Trophoblast cell (in vitro differentiated cells and primary cell): Measurements from ENCODE around the gene CADPS.

Experiments
- DNase-seq, 2 donors: peaks; one replicate each; pipeline ENCODE4 v3.0.0-alpha.2; 2016
- H2AFZ ChIP-seq: 2 replicates; pipeline ENCODE4 v1.6.1; 2013; ENCODE audit warnings: low read length, moderate library complexity, mild to moderate bottlenecking; ENCODE audit not compliant: insufficient read depth, poor library complexity
- H2AK5ac ChIP-seq: 2 replicates; pipeline ENCODE4 v1.6.1; 2013; ENCODE audit warnings: mild to moderate bottlenecking, low read length
- H2BK120ac ChIP-seq: 2 replicates; pipeline ENCODE4 v1.6.1; 2013; ENCODE audit warnings: low read length, mild to moderate bottlenecking, moderate library complexity; ENCODE audit not compliant: insufficient read depth, poor library complexity
- H2BK12ac ChIP-seq: 2 replicates; pipeline ENCODE4 v1.6.1; 2013; ENCODE audit warnings: mild to moderate bottlenecking, low read length, moderate library complexity
- H2BK5ac ChIP-seq: 2 replicates; pipeline ENCODE4 v1.6.1; 2013; ENCODE audit warnings: low read length, low read depth, moderate library complexity, mild to moderate bottlenecking; ENCODE audit not compliant: poor library complexity
- H3K14ac ChIP-seq: 2 replicates; pipeline ENCODE4 v1.6.1; 2013; ENCODE audit warnings: mild to moderate bottlenecking, low read length
- H3K18ac ChIP-seq: 2 replicates; pipeline ENCODE4 v1.6.1; 2013; ENCODE audit warnings: mild to moderate bottlenecking, low read length
- H3K23ac ChIP-seq: 2 replicates; pipeline ENCODE4 v1.6.1; 2013; ENCODE audit warnings: low read length
- H3K27ac ChIP-seq: 2 replicates; pipeline ENCODE4 v1.5.1; 2013; ENCODE audit warnings: low read depth, mild to moderate bottlenecking, inconsistent platforms, low read length, moderate library complexity
- H3K27me3 ChIP-seq: 2 replicates; pipeline ENCODE4 v1.6.1; 2013; ENCODE audit warnings: inconsistent platforms, mild to moderate bottlenecking, low read length, moderate library complexity; ENCODE audit not compliant: insufficient read depth
- H3K36me3 ChIP-seq, 2 experiments: 1 replicate in 1 of 2; 2 replicates in 1 of 2; pipeline ENCODE4 v1.6.1; 2013; ENCODE audit warnings: low read length in 2 of 2, mild to moderate bottlenecking in 2 of 2, moderate library complexity in 1 of 2; ENCODE audit not compliant: insufficient read depth in 2 of 2, control insufficient read depth in 1 of 2
- H3K4ac ChIP-seq: 2 replicates; pipeline ENCODE4 v1.6.1; 2013; ENCODE audit warnings: low read depth, mild to moderate bottlenecking, low read length, moderate library complexity
- H3K4me1 ChIP-seq, 2 experiments: 1 replicate in 1 of 2; 2 replicates in 1 of 2; pipeline ENCODE4 v1.6.1; 2013; ENCODE audit warnings: low read length in 2 of 2, mild to moderate bottlenecking in 2 of 2, moderate library complexity in 1 of 2; ENCODE audit not compliant: insufficient read depth in 2 of 2, control insufficient read depth in 1 of 2
- H3K4me2 ChIP-seq: 2 replicates; pipeline ENCODE4 v1.6.1; 2013; ENCODE audit warnings: inconsistent platforms, mild to moderate bottlenecking, low read length, moderate library complexity
- H3K4me3 ChIP-seq: 2 replicates; pipeline ENCODE4 v1.5.1; 2013; ENCODE audit warnings: mild to moderate bottlenecking, low read depth, low read length, inconsistent platforms
- H3K79me1 ChIP-seq: one replicate; pipeline ENCODE4 v1.6.1; 2013; ENCODE audit warnings: low read length
- H3K79me2 ChIP-seq: 2 replicates; pipeline ENCODE4 v1.6.1; 2013; ENCODE audit warnings: low read length, mild to moderate bottlenecking; ENCODE audit not compliant: control insufficient read depth, insufficient read depth, poor library complexity
- H3K9ac ChIP-seq: 2 replicates; pipeline ENCODE4 v1.6.1; 2013; ENCODE audit warnings: mild to moderate bottlenecking, low read length
- H3K9me3 ChIP-seq: 2 replicates; pipeline ENCODE4 v1.6.1; 2013; ENCODE audit warnings: low read depth, mild to moderate bottlenecking, control low read depth, inconsistent platforms, low read length; ENCODE audit not compliant: insufficient read depth
- H4K12ac ChIP-seq: 2 replicates; pipeline ENCODE4 v1.6.1; 2013; ENCODE audit warnings: low read depth, mild to moderate bottlenecking, low read length, moderate library complexity
- H4K8ac ChIP-seq: 2 replicates; pipeline ENCODE4 v1.6.1; 2013; ENCODE audit warnings: low read depth, mild to moderate bottlenecking, low read length, moderate library complexity
- H4K91ac ChIP-seq: one replicate; pipeline ENCODE4 v1.6.1; 2013; ENCODE audit warnings: low read depth, mild to moderate bottlenecking, low read length, moderate library complexity
- WGBS: extraction: QIAGEN DNeasy Blood & Tissue Kit; methylation state at CpG from one replicate; pipeline ENCODE4 v1.1.7; 2013; ENCODE audit warnings: missing lambda C conversion rate; ENCODE audit not compliant: insufficient read length, insufficient coverage; ENCODE audit errors: extremely low coverage; 5-methylcytosine and 5-hydroxymethylcytosine counted together

Gene CADPS

GRCh38 chr3:62586356-62586755, 288.9 kb downstream of the CADPS start:
- Histone ChIP-seq H3K9ac (no peak overlapping the region), H2BK5ac (no peak overlapping the region), H2AFZ (no peak overlapping the region), H3K4me1 (peaks cover 0 to 2% of the 10 kb centered on the region in 2 experiments), H3K4ac (no peak overlapping the region), H3K79me1 (no peaks in the 10 kb centered on the region), H2AK5ac (no peak overlapping the region), H4K91ac (no peak overlapping the region), H4K12ac (no peak overlapping the region), H2BK12ac (no peak overlapping the region), H3K27me3 (no peaks in the 10 kb centered on the region), H3K18ac (no peak overlapping the region), H3K23ac (no peak overlapping the region), H3K79me2 (no peaks in the 10 kb centered on the region), H3K4me3 (no peak overlapping the region), H2BK120ac (no peak overlapping the region), H3K9me3 (peaks cover 3% of the 10 kb centered on the region), H4K8ac (no peak overlapping the region), H3K14ac (no peak overlapping the region), H3K27ac (no peak overlapping the region), H3K36me3 (no peaks in the 10 kb centered on the region), H3K4me2 (no peak overlapping the region)
- DNase-seq: no peak
- no CpG with 5 or more reads among the region's 1 CpG for WGBS

GRCh38 chr3:62585861-62586260, 289.4 kb downstream of the CADPS start:
- no peak overlapping the region for H4K8ac ChIP-seq

GRCh38 chr3:62584636-62585035, 290.6 kb downstream of the CADPS start:
- no peak overlapping the region for H3K18ac ChIP-seq
- no peak overlapping the region for H3K9ac ChIP-seq
- H3K4me2 ChIP-seq: no peak overlapping the region
- H2AFZ ChIP-seq: no peak overlapping the region
- no peak for DNase-seq
- no peak overlapping the region for H4K8ac ChIP-seq
- H2BK12ac ChIP-seq: no peak overlapping the region
- H4K12ac ChIP-seq: no peak overlapping the region
- no peaks in the 10 kb centered on the region for H3K79me1 ChIP-seq
- no peaks in the 10 kb centered on the region for H3K36me3 ChIP-seq
- H3K4me3 ChIP-seq: no peak overlapping the region
- H4K91ac ChIP-seq: no peak overlapping the region
- no peak overlapping the region for H3K27ac ChIP-seq
- H3K27me3 ChIP-seq: no peaks in the 10 kb centered on the region
- no CpG with 5 or more reads among the region's 4 CpGs for WGBS
- no peaks in the 10 kb centered on the region for H3K79me2 ChIP-seq
- peaks cover 5% of the 10 kb centered on the region for H3K9me3 ChIP-seq
- H3K14ac ChIP-seq: no peak overlapping the region
- H2AK5ac ChIP-seq: no peak overlapping the region
- H2BK5ac ChIP-seq: no peak overlapping the region
- no peak overlapping the region for H2BK120ac ChIP-seq
- peaks cover 0 to 2% of the 10 kb centered on the region in 2 experiments for H3K4me1 ChIP-seq
- no peak overlapping the region for H3K4ac ChIP-seq
- no peak overlapping the region for H3K23ac ChIP-seq

More at GRCh38 chr3:62585861-62586260, 289.4 kb downstream of the CADPS start:
- H3K4me3 ChIP-seq: no peak overlapping the region
- no peaks in the 10 kb centered on the region for H3K79me1 ChIP-seq
- H3K36me3 ChIP-seq: no peaks in the 10 kb centered on the region
- no peak overlapping the region for H2AFZ ChIP-seq
- no CpG with 5 or more reads among the region's 4 CpGs for WGBS
- H2AK5ac ChIP-seq: no peak overlapping the region
- H4K12ac ChIP-seq: no peak overlapping the region
- no peak overlapping the region for H3K27ac ChIP-seq
- H3K18ac ChIP-seq: no peak overlapping the region
- peaks cover 3% of the 10 kb centered on the region for H3K9me3 ChIP-seq
- no peak overlapping the region for H2BK120ac ChIP-seq
- H3K79me2 ChIP-seq: no peaks in the 10 kb centered on the region
- H3K27me3 ChIP-seq: no peaks in the 10 kb centered on the region
- H2BK12ac ChIP-seq: no peak overlapping the region
- no peak overlapping the region for H3K4ac ChIP-seq
- H3K14ac ChIP-seq: no peak overlapping the region
- H3K4me2 ChIP-seq: no peak overlapping the region
- no peak overlapping the region for H3K9ac ChIP-seq
- no peak overlapping the region for H3K23ac ChIP-seq
- no peak overlapping the region for H4K91ac ChIP-seq
- DNase-seq: no peak
- no peak overlapping the region for H2BK5ac ChIP-seq
- peaks cover 0 to 2% of the 10 kb centered on the region in 2 experiments for H3K4me1 ChIP-seq

- H3K27ac ChIP-seq: no peak overlapping the region
- no peak overlapping the region for H2BK12ac ChIP-seq
- no peak overlapping the region for H3K4me2 ChIP-seq
- H3K4me3 ChIP-seq: no peak overlapping the region
- H2AK5ac ChIP-seq: no peak overlapping the region
- no peaks in the 10 kb centered on the region for H3K79me2 ChIP-seq
- H3K4ac ChIP-seq: no peak overlapping the region
- no peaks in the 10 kb centered on the region for H3K27me3 ChIP-seq
- WGBS: no CpG with 5 or more reads among the region's 4 CpGs
- no peak overlapping the region for H3K14ac ChIP-seq
- H2BK120ac ChIP-seq: no peak overlapping the region
- no peak overlapping the region for H4K91ac ChIP-seq
- H3K18ac ChIP-seq: no peak overlapping the region
- H4K12ac ChIP-seq: no peak overlapping the region
- no peak overlapping the region for H3K23ac ChIP-seq
- H3K36me3 ChIP-seq: no peaks in the 10 kb centered on the region
- no peak overlapping the region for H4K8ac ChIP-seq
- no peak overlapping the region for H2BK5ac ChIP-seq
- peaks cover 5% of the 10 kb centered on the region for H3K9me3 ChIP-seq
- H3K79me1 ChIP-seq: no peaks in the 10 kb centered on the region
- peak in 1 of 2 donors; percentile 55 for DNase-seq
- no peak overlapping the region for H3K9ac ChIP-seq
- peaks cover 0 to under 1% of the 10 kb centered on the region in 2 experiments for H3K4me1 ChIP-seq
- no peak overlapping the region for H2AFZ ChIP-seq
Observed at GRCh38 chr3:62582495-62583172, 292.6 kb downstream of the CADPS start.
